ENCODE results near the gene HYAL3. TPM values are rescaled to one million over a fixed set of nuclear protein-coding genes. Genes with fewer than 3 reads are reported as not detected.

The HYAL3 gene
- total RNA-seq, 1 experiment from 2014 or later: 2.9 TPM

DNA sequence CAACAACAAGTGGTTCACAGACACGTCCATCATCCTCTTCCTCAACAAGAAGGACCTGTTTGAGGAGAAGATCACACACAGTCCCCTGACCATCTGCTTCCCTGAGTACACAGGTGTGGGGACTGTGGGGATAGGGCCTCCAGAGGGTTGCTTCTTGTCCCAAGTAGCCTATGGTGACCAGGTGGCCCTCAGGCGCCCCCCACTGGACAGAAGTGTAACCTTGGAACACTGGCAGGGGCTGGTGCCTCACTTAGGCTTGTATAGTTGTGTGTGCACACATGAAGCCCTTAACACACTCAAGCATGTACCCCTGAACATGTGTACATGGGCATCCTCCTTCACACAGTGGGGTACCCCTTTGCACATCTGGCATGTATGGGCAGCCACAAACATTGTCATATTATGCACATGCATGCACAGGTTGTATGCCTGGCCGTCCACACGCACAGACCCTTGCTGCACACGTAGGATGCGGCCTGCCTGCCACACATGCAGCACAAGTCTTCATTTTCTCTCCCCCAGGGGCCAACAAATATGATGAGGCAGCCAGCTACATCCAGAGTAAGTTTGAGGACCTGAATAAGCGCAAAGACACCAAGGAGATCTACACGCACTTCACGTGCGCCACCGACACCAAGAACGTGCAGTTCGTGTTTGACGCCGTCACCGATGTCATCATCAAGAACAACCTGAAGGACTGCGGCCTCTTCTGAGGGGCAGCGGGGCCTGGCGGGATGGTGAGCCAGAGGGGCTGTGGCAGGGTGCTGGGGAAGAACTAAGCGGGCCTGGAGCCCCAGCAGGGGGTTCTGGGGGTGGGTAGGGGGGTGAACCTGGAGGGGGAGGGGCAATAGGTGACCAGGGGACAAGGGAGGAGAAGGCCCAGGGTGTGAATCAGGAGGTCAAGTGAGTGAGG, 42.0 kb downstream of the HYAL3 start:
- Mint-ChIP-seq H3K27me3 (ENCODE audit: low read depth) (no peaks in the 10 kb centered on the region), H3K4me3 (no peak overlapping the region), H3K4me1 (peaks cover 27% of the 10 kb centered on the region), H3K27ac (0 out of 2 replicates have a peak overlapping the region, but pooled peaks have one; percentile 47), H3K9me3 (no peaks in the 10 kb centered on the region), H3K36me3 (peaks cover 22% of the 10 kb centered on the region)
- no peak for TF ChIP-seq FOXP1 (CRISPR knock-in tag; IDR thresholded peaks at IDR 0.05; ENCODE audit: borderline replicate concordance)
- TF ChIP-seq, protein P1, sequence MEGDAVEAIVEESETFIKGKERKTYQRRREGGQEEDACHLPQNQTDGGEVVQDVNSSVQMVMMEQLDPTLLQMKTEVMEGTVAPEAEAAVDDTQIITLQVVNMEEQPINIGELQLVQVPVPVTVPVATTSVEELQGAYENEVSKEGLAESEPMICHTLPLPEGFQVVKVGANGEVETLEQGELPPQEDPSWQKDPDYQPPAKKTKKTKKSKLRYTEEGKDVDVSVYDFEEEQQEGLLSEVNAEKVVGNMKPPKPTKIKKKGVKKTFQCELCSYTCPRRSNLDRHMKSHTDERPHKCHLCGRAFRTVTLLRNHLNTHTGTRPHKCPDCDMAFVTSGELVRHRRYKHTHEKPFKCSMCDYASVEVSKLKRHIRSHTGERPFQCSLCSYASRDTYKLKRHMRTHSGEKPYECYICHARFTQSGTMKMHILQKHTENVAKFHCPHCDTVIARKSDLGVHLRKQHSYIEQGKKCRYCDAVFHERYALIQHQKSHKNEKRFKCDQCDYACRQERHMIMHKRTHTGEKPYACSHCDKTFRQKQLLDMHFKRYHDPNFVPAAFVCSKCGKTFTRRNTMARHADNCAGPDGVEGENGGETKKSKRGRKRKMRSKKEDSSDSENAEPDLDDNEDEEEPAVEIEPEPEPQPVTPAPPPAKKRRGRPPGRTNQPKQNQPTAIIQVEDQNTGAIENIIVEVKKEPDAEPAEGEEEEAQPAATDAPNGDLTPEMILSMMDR (IDR thresholded peaks at IDR 0.05): peak; percentile 56
- TF ChIP-seq, protein P2, sequence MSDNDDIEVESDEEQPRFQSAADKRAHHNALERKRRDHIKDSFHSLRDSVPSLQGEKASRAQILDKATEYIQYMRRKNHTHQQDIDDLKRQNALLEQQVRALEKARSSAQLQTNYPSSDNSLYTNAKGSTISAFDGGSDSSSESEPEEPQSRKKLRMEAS (CRISPR knock-in tag; IDR thresholded peaks at IDR 0.05): 0 out of 2 replicates have a peak, but pooled peaks have one; percentile 29
- TF ChIP-seq PRRX2 (CRISPR knock-in tag; IDR thresholded peaks at IDR 0.05): no peak
- TF ChIP-seq CREB1 (CRISPR knock-in tag; IDR thresholded peaks at IDR 0.05): peak; percentile 45; the same call in 1 of the 2 replicates
- peak; percentile 82 for DNase-seq (ENCODE audit: low spot score)
- CTCF ChIA-PET: interaction anchor here (0.6 to 7.6 kb wide), 14 partner anchors 8 to 80 kb away, joined by 3 to 151 read pairs (median 9); partner anchors contain the start of gene GNAI2
- POLR2A ChIA-PET: no interaction called here
- peak; percentile 22; the same call in 1 of the 2 replicates for ATAC-seq

DNA sequence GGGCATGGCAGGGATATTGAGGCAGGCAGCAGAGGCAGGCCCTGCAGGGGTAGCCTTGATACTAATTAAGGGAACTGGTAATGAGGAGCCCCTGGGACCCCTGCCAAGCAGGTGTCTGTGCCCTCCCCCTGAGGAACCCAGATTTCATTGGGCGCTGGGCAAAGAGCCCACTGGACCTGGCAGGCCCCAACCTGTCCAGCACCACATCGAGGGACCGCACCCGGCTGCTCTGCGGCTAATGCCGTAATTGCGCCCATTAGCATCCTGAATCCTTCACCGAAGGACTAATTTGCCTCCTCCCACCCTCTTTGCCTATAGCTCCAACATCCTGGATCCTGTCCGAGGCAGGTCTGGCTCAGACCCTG, 44.0 kb downstream of the HYAL3 start:
- TF ChIP-seq JUN (CRISPR knock-in tag; IDR thresholded peaks at IDR 0.05) (no peak), RORB (CRISPR knock-in tag; IDR thresholded peaks at IDR 0.05) (no peak), MYBL2 (CRISPR knock-in tag; IDR thresholded peaks at IDR 0.05) (no peak), SMAD3 (CRISPR knock-in tag; IDR thresholded peaks at IDR 0.05; ENCODE audit: borderline replicate concordance) (no peak), HMGA2 (CRISPR knock-in tag; IDR thresholded peaks at IDR 0.05) (no peak), ZNF416 (CRISPR knock-in tag; IDR thresholded peaks at IDR 0.05) (no peak), OVOL2 (CRISPR knock-in tag; IDR thresholded peaks at IDR 0.05; ENCODE audit: borderline replicate concordance) (no peak), TEAD4 (CRISPR knock-in tag; IDR thresholded peaks at IDR 0.05) (no peak), ZNF121 (CRISPR knock-in tag; IDR thresholded peaks at IDR 0.05) (no peak), CREB1 (CRISPR knock-in tag; IDR thresholded peaks at IDR 0.05) (no peak), MXD4 (CRISPR knock-in tag; IDR thresholded peaks at IDR 0.05; ENCODE audit: borderline replicate concordance) (no peak), CREM (CRISPR knock-in tag; IDR thresholded peaks at IDR 0.05) (no peak)
- TF ChIP-seq, protein P3, sequence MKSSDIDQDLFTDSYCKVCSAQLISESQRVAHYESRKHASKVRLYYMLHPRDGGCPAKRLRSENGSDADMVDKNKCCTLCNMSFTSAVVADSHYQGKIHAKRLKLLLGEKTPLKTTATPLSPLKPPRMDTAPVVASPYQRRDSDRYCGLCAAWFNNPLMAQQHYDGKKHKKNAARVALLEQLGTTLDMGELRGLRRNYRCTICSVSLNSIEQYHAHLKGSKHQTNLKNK (CRISPR knock-in tag; IDR thresholded peaks at IDR 0.05): no peak
- TF ChIP-seq, protein P4, sequence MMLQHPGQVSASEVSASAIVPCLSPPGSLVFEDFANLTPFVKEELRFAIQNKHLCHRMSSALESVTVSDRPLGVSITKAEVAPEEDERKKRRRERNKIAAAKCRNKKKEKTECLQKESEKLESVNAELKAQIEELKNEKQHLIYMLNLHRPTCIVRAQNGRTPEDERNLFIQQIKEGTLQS (CRISPR knock-in tag; conservative IDR thresholded peaks at IDR 0.05): no peak
- TF ChIP-seq, protein P5, sequence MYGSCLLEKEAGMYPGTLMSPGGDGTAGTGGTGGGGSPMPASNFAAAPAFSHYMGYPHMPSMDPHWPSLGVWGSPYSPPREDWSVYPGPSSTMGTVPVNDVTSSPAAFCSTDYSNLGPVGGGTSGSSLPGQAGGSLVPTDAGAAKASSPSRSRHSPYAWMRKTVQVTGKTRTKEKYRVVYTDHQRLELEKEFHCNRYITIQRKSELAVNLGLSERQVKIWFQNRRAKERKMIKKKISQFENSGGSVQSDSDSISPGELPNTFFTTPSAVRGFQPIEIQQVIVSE (CRISPR knock-in tag; IDR thresholded peaks at IDR 0.05; ENCODE audit: borderline replicate concordance): no peak
- TF ChIP-seq, protein P6, sequence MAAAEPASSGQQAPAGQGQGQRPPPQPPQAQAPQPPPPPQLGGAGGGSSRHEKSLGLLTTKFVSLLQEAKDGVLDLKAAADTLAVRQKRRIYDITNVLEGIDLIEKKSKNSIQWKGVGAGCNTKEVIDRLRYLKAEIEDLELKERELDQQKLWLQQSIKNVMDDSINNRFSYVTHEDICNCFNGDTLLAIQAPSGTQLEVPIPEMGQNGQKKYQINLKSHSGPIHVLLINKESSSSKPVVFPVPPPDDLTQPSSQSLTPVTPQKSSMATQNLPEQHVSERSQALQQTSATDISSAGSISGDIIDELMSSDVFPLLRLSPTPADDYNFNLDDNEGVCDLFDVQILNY (CRISPR knock-in tag; IDR thresholded peaks at IDR 0.05): no peak
- TF ChIP-seq, protein P7, sequence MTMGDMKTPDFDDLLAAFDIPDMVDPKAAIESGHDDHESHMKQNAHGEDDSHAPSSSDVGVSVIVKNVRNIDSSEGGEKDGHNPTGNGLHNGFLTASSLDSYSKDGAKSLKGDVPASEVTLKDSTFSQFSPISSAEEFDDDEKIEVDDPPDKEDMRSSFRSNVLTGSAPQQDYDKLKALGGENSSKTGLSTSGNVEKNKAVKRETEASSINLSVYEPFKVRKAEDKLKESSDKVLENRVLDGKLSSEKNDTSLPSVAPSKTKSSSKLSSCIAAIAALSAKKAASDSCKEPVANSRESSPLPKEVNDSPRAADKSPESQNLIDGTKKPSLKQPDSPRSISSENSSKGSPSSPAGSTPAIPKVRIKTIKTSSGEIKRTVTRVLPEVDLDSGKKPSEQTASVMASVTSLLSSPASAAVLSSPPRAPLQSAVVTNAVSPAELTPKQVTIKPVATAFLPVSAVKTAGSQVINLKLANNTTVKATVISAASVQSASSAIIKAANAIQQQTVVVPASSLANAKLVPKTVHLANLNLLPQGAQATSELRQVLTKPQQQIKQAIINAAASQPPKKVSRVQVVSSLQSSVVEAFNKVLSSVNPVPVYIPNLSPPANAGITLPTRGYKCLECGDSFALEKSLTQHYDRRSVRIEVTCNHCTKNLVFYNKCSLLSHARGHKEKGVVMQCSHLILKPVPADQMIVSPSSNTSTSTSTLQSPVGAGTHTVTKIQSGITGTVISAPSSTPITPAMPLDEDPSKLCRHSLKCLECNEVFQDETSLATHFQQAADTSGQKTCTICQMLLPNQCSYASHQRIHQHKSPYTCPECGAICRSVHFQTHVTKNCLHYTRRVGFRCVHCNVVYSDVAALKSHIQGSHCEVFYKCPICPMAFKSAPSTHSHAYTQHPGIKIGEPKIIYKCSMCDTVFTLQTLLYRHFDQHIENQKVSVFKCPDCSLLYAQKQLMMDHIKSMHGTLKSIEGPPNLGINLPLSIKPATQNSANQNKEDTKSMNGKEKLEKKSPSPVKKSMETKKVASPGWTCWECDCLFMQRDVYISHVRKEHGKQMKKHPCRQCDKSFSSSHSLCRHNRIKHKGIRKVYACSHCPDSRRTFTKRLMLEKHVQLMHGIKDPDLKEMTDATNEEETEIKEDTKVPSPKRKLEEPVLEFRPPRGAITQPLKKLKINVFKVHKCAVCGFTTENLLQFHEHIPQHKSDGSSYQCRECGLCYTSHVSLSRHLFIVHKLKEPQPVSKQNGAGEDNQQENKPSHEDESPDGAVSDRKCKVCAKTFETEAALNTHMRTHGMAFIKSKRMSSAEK (CRISPR knock-in tag; IDR thresholded peaks at IDR 0.05; ENCODE audit: borderline replicate concordance): no peak
- Mint-ChIP-seq H3K27me3 (ENCODE audit: low read depth) (no peaks in the 10 kb centered on the region), H3K36me3 (peaks cover 28% of the 10 kb centered on the region), H3K27ac (no peak overlapping the region), H3K9me3 (no peaks in the 10 kb centered on the region), H3K4me3 (no peak overlapping the region), H3K4me1 (peaks cover 21% of the 10 kb centered on the region)
- ChIA-PET CTCF (interaction anchor here (0.6 to 7.6 kb wide), 6 partner anchors 6 to 60 kb away, joined by 3 to 151 read pairs (median 7); no protein-coding TSS in a partner anchor), POLR2A (no interaction called here)
- DNase-seq (ENCODE audit: low spot score) (no peak), ATAC-seq (no peak)
